DLD1 (cell line): Measurements from ENCODE around the gene NFE2L1.
"Not testable (repeated sequence)": the region's sequence is repeated elsewhere in the genome, so short reads cannot be mapped to it uniquely, and the experiment has no call there.

Experiments
- in situ Hi-C: cut with HindIII; loops from 2 replicates; pipeline ENCODE4 v1.10.0; 2017; ENCODE audit warnings: low sequenced_read_pairs

The NFE2L1 gene, protein sequence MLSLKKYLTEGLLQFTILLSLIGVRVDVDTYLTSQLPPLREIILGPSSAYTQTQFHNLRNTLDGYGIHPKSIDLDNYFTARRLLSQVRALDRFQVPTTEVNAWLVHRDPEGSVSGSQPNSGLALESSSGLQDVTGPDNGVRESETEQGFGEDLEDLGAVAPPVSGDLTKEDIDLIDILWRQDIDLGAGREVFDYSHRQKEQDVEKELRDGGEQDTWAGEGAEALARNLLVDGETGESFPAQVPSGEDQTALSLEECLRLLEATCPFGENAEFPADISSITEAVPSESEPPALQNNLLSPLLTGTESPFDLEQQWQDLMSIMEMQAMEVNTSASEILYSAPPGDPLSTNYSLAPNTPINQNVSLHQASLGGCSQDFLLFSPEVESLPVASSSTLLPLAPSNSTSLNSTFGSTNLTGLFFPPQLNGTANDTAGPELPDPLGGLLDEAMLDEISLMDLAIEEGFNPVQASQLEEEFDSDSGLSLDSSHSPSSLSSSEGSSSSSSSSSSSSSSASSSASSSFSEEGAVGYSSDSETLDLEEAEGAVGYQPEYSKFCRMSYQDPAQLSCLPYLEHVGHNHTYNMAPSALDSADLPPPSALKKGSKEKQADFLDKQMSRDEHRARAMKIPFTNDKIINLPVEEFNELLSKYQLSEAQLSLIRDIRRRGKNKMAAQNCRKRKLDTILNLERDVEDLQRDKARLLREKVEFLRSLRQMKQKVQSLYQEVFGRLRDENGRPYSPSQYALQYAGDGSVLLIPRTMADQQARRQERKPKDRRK

DNA sequence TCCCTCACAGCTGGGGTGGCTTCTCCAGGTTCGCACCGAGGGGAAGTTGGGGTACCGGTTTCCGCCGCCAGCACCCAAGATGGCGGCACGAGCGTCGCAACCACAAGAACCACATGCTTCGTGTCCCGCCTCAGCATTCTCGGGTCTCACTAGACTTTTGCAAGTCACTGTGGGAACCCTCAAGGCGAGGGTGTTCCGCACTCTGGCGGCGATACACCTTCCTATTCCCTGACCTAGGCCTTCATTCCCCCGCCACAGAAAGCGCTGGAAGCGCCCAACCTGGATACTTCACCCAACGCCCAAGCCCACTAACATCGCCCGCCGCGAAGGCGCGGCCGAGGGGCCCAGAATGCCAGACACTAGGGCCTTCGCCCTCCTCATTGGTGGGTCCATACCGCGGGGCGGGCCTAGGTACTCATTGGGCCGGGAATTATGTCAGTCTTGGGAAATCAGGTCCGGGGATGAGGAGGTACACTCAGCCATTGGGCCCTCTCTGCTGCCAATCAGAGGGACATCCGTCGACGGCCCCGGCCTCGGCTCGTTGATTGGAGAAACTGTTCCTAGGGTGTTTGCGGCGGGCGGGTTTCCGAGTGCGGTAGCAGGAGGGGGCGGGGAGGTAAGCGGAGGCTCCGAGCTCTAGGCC is at the start of gene NFE2L1:
TSS of gene NFE2L1 (plus strand) at position 619 of the 643 bp plus-strand sequence. CDS start 2,760 bp downstream, outside the sequence.
- in situ Hi-C loops = no loop called here

DNA sequence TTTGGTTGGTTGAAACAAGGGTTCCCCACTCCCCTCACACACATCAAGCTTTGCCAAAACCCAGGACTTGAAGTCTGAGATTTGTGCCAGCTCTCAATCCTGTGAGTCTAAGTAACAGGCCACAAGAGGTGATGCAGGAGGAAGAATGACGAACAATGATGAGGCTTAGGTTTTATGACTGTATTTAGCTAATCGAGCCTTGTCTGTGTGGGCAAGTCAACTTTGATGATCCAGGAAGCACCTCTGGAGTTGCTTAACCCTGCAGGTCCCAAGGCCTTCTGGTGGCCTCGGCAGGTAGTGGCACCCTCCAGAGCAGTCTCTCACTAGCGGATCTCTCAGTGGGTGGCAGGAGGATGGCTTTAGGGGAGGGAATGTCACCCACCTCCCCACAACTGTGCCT is 48.6 kb upstream of the NFE2L1 start:
- in situ Hi-C loops = no loop called here

DNA sequence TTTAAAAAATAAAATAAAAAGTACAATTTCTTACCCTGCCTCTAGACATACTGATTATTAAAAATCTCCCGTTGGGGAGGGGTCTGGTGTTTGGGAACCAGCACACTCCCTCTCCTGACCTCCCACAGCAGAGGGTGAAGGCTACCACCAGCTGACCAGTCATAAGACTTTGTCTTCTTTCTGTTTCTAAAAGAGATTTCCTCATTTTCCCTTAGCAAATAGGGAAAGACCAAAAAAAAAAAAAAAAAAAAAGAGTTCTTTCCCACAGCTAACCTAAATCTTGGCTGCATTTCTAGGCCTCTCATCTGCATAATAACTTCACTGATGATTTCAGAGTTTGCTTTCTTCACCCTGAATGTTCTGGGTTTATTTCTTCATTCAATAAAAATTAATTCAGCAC is 47.0 kb upstream of the NFE2L1 start:
- in situ Hi-C loops = no loop called here

DNA sequence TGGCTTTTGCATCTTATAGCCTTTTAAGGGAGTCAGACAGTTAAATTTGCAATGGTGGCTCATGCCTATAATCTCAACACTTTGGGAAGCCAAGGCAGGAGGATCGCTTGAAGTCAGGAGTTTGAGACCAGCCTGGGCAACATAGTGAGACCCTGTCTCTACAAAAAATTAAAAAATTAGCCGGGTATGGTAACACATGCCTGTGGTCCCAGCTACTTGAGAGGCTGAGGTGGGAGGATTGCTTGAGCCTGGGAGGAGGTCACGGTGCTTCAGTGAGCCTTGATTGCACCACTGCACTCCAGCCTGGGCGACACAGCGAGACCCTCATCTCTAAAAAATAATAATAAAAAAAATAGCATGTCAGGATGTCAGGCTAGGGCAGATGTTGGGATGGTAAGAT is 46.5 kb upstream of the NFE2L1 start:
- in situ Hi-C loops = not testable (repeated sequence)

DNA sequence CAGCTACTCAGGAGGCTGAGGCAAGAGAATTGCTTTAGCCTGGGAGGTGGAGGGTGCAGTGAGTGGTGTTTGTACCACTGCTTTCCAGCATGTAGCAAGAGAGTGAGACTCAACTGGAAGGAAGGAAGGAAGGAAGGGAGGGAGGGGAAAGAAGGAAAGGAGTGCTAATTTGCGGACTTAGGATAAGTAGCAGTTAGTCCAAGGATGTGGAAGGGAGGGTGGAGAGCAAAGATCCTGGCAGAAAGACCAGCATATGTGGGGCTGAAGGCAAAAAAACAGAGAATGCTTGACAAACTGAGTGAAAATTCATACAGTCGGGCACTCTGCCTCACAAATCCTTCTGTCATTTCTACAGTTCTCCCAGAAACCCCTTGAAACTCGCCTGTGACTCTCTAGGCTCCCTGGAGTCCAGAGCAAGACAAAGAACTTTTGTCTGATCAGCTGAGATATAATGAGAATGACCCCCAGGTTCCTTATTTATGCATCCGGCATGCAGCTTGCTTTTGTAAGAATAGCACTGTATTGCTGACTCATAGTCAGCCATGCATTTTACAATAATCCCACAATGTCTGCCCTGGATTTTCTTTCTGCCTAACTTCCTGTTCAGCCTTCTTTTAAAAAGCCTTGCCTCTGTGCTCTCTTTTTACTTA is 45.8 kb upstream of the NFE2L1 start:
- in situ Hi-C loops = no loop called here

DNA sequence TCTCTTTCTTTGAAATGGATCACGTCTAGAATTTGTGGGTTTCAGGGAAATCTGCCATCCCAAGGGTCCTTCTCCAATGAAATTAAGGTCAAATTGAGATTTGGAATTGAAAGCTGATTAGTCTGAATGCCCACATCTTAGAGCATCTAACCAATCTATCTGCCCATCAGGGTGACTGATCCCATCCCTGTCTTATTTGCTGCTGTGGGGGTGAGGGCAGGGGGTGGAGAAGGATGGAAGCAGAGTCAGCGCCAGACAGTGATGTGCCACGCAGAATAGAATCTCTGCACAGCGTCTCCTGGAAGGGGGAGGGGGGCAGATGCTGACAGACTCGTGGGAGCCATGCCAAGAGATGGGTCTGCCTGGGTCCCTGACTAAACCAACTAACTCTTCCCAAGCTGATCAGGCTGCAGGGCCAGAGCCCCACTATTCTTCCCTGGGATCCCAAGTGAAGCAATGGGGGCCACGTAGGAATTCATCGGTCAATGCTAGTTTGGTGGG is 45.2 kb upstream of the NFE2L1 start:
- in situ Hi-C loops = no loop called here

DNA sequence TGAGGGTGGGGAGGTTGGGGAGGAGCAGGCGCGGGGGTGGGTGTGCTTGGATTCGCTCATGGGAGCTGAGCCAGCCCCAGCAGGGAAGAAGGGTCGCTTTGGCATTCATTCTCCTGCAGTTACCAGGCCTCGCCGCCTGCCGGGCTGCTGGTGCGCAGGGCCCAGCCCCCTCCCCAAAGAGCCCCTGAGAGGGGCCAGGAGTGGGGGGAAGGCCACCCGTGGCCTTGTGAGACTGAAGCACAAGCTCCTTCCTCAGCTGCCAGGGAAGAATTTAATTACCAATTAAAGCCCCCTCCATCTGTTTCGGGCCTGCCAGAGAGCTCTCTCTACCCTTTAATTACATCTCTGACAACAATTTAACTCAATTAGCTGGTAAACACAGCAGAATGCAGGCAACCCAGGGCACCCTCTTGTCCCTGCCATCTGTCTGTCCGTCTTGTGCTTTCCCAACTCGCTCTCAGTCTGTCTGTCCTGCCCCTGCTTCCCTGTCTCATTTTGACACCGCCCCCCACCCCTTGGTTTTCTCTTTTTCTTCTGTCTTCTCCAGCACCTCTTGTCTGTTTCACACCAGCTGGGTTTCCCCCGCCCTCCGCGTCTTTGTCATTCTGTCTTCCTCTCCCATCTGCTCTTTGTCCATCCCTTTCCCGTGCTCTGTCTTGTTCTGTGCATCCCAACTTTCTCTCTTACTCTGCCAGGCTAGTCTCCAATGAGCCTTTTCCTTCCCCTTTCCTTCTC is 44.6 kb upstream of the NFE2L1 start:
- in situ Hi-C loops = no loop called here

DNA sequence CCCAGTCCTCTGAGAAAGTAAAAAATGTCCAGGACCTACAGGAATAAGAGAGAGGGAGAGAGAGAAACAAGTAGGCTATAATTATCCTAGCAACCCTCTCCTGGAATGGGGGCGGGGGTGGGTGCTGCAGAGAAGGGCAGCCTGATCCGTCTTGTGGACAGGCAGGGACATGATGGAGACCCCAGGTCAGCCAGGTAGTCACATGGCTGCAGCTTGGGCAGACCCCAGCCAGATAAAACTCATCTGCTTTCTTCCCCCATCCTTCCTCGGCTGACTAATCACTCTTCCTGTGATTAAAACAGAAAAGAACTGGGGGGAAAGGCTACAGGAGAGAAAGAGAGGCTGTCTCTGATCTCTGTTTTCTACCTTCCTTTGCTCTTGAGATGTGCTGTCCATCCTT is 43.2 kb upstream of the NFE2L1 start:
- in situ Hi-C loops = no loop called here

DNA sequence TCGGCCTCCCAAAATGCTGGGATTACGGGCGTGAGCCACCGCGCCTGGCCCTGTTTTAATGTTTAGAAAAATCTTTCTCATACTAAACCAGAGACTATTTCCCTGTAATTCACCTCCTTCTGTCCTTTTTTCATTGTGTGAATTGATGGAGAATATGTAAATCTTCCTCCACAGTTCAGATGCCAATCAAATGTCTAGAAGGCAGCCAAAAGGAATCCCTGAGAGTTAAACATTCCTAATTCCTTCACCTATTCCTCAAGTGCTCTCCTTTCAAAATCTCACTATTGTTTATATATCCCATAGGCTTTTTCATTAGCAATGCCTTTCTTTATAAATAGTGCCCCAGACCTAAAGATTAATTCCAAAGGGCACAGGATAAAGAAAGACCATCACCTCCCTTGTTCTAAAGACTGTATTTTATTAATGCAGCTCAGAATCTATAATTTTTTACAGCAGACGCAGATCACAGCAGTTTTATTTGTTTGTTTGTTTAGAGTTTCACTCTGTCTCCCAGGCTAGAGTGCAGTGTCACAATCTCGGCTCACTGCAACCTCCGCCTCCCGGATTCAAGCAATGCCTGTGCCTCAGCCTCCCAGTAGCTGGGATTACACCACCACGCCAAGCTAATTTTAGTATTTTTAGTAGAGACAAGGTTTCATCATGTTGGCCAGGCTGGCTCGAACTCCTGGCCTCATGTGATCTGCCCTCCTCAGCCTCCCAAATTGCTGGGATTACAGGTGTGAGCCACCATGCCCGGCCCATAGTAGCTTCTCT is 41.0 kb upstream of the NFE2L1 start:
- in situ Hi-C loops = no loop called here

DNA sequence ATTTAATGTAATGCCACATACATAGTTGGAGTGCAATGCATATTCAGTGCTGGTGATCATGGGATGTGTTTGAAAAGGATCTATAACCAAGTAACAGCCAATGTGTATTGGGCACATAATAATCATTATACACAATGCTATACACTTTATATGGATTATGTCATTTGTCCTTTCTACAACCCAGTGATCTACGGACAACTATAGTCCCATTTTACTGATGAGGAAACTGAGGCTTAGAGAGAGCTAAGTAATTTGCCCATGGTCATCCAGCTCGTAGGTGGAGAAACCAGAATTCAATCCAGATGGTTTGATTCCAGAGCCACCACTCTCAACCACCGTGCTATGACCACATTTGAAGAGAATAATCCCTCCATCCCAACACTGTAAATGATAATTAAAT is 38.0 kb upstream of the NFE2L1 start:
- in situ Hi-C loops = no loop called here

DNA sequence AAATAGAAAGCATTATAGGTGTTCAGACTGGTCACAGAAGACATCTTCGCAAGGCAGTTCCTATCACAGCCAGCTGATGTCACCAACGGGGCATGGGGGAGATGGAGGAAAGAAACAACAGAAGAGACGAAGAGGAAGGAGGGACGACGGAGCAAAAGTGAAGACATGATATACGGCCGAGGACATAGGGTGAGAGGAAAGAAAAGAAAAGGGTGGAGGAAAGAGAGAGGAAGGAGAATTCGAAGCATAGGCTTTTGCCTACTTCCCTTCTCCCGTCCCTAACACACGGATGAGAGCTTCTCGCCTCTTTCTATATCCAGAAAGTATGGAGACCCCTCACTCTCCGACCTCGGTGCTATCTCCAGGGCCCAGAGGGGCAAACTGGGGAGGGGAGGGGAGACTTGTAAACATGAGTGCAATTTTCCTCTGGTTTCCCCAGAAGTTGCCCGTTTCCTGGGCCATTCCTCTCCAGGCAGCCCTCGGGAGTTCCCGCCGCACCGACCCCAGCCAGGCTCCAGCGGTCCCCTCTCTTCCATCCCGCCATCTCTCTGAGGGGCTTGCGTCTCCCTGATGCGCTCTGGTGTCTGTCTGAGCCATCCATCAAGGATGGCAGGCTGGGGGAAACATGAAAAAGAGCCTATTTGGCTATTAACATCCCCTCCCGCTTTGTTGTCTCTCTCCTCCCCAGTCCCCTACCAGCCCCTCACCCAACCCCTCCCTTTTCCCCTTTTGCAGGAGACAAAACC is 36.6 kb upstream of the NFE2L1 start:
- in situ Hi-C loops = no loop called here

DNA sequence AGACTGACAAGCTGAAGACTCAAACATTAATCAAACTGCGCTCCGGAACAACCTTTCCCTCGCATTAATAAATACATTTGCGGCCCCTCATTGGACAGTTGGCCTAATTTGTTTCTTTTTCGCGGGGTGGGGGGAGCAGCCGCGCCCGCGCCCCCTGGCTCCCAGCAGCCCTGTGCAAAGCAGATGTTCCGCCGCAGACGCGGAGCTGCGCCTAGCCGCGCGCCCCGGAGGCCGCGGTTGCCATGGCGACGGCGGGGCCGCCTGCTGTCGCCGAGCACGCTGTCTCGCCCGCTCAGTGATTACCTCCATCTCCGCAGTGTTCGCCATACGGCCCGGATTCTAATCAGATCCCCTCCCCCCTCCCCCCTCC is 36.0 kb upstream of the NFE2L1 start:
- in situ Hi-C loops = no loop called here

DNA sequence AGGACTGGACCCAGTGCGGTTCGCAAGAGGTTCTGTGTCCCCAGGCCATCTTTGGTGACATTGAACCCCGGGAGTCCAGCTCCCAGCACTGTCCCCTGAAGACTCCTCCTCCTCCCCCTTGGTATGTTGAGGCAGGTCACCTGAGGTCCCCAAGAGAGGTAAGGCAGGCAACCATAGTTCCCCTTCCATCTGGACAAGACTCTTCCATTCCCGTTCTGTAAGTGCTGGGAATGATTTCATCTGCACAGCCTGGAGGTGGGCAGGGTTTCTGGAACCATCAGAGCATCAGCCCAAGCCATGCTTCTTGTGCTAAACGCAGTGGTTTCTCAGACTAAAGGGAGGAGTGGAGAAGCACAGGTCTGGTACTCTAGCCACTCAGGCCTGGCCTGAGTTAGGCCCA is 35.5 kb upstream of the NFE2L1 start:
- in situ Hi-C loops = no loop called here

DNA sequence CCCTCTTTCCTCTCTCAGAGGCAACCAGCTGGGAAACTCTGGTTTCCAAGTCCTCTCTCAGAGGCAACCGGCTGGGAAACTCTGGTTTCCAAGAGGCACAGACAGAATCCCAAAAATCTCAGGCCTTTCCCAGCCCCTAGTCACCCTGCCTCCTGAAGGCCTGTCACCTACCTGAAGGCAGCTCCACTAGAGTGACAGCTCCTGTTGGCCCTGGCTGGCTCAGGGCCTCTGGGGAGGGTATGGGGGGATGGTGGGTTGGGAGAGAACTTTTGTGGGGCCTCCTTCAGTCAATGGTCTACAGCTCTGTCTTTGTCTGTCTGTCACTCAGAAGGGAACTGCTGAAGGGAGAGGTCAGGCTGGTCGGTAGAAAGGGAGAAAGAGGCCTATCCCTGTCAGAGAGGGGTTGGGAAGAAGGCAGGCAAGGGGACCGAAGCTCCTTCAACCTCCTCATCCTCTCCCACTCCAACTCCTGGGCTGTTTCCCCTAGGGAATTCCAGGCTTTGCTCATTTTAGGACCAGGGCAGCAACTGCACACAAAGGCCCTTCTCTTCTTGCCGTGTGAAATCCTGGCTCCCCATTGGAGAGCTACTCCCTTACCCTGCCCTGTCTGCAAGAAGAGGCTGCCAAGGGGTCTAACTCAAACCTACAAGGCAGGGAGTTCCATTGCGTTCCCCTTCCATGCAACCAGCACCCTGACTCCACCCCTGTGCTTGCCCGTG is 34.1 kb upstream of the NFE2L1 start:
- in situ Hi-C loops = no loop called here

DNA sequence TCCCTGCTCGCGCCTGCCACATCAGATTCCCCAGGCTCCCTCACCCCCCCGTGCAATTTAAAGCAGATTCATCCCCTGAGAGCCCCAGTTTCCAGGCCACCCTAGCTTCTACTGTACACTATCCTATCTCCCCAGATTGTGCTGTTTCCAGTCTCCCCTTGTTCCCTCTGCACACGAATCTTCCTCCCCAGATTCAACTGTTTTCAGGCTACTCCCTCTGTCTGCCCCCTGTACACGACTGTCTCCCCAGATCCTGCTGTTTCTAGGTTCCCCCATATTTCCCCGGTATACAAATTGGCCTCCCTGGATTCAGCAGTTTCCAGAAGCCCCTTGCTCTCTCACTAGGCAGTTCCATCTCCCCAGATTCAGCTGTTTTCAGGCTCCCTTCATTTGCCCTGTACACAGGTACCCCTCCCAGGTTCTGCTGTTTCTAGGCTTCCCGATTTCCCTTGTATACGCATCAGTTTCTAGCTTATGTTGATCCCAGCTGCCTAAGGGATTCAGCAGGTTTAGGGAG is 33.5 kb upstream of the NFE2L1 start:
- in situ Hi-C loops = no loop called here

DNA sequence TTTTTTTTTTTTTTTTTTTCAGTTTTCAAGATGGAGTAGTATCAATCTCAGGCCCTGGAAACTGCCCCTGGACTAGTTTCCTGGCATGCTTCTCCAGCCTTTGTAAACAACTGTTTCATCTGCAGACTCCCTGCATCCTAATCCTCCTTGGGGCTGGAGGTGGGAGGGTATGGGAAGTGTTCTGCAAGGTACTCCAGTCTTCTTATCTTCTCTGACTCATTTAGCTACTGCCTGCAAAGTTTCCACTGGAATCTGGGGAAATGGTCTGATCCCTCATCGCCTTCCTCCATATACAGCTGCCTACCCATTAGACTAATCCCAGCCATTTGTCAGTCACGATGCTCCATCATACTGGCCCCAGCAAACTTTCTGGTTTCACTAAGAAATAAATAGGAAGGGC is 32.0 kb upstream of the NFE2L1 start:
- in situ Hi-C loops = no loop called here

DNA sequence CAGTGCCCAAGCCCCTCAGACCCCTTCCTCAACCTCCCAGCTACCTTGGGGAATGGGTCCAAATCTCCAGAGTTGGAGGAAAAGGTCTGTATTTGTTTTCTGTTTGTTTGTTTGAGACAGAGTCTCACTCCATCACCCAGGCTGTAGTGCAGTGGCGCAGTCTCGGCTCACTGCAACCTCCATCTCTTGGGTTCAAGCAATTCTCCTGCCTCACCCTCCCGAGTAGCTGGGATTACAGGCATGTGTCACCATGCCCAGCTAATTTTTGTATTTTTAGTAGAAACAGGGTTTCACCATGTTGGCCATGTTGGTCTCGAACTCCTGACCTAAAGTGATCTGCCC is 30.4 kb upstream of the NFE2L1 start:
- in situ Hi-C loops = not testable (repeated sequence)

DNA sequence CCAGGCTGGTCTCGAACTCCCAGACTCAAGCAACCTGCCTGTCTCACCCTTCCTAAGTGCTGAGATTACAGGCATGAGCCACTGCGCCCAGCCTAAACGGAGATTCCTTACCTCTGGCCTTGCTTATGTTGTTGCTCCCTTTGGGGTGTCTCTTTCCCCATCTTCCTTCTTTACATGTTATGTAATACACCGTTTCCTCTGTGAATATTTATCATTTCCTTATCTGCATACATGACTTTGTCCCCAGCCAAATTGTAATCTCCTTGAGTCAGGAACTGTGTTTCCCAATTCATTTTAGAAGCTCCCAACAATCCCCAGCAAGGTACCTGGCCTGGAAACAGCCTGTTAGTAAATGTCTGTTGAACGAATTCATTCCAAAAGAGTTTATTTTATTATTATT is 26.2 kb upstream of the NFE2L1 start:
- in situ Hi-C loops = no loop called here
